Loucy (cell line): ENCODE measurements around the gene FHL3.

Experiments
- H2AFZ ChIP-seq: fragments of 200-600 bp; sonication (generic); 2 replicates; pipeline ENCODE4 v1.6.0; 2016; ENCODE audit warnings: antibody characterized with exemption, mild to moderate bottlenecking, low read length, moderate library complexity
- H3F3A ChIP-seq: fragments of 200-600 bp; 2 replicates; pipeline ENCODE4 v1.6.0; 2016; ENCODE audit warnings: antibody characterized with exemption, low read depth, mild to moderate bottlenecking
- H3K27me3 ChIP-seq: fragments of 200-600 bp; sonication (generic); 2 replicates; pipeline ENCODE4 v1.6.1; 2014; ENCODE audit warnings: low read length, mild to moderate bottlenecking; ENCODE audit not compliant: insufficient read depth, poor library complexity, severe bottlenecking
- H3K36me3 ChIP-seq: fragments of 200-600 bp; sonication (generic); 2 replicates; pipeline ENCODE4 v1.6.1; 2016; ENCODE audit warnings: low read length; ENCODE audit not compliant: insufficient read depth
- H3K4me1 ChIP-seq: fragments of 200-600 bp; sonication (generic); 2 replicates; pipeline ENCODE4 v1.5.1; 2014; ENCODE audit warnings: low read length, mild to moderate bottlenecking; ENCODE audit not compliant: insufficient read depth, poor library complexity, severe bottlenecking
- H3K4me2 ChIP-seq: fragments of 200-600 bp; sonication (generic); 2 replicates; pipeline ENCODE4 v1.6.0; 2014; ENCODE audit warnings: antibody characterized with exemption, low read length, low read depth, mild to moderate bottlenecking; ENCODE audit not compliant: poor library complexity, severe bottlenecking
- H3K4me3 ChIP-seq: fragments of 200-600 bp; sonication (generic); 2 replicates; pipeline ENCODE4 v1.5.1; 2014; ENCODE audit warnings: low read length, mild to moderate bottlenecking, mixed read lengths; ENCODE audit not compliant: poor library complexity, severe bottlenecking
- H3K79me2 ChIP-seq: fragments of 200-600 bp; sonication (generic); 2 replicates; pipeline ENCODE4 v1.6.1; 2014; ENCODE audit warnings: low read length; ENCODE audit not compliant: insufficient read depth
- H3K9ac ChIP-seq: fragments of 200-600 bp; sonication (generic); 2 replicates; pipeline ENCODE4 v1.6.0; 2014; ENCODE audit warnings: mild to moderate bottlenecking, low read depth, low read length, moderate library complexity; ENCODE audit not compliant: poor library complexity, severe bottlenecking
- H3K9me2 ChIP-seq: fragments of 200-600 bp; sonication (generic); replicated peaks from 2 replicates; pipeline ENCODE4 v1.6.1; 2016; ENCODE audit warnings: low read depth, low read length, mixed read lengths
- H3K9me3 ChIP-seq: fragments of 200-600 bp; sonication (generic); 2 replicates; pipeline ENCODE4 v1.6.1; 2014; ENCODE audit warnings: mild to moderate bottlenecking, antibody characterized with exemption, low read length, low read depth; ENCODE audit not compliant: insufficient read depth
- H4K20me1 ChIP-seq: fragments of 200-600 bp; sonication (generic); 2 replicates; pipeline ENCODE4 v1.6.0; 2014; ENCODE audit warnings: antibody characterized with exemption, low read length, mild to moderate bottlenecking; ENCODE audit not compliant: insufficient read depth, poor library complexity, severe bottlenecking
- EZH2phosphoT487 ChIP-seq: fragments of 200-600 bp; IDR thresholded peaks from 2 replicates; pipeline ENCODE4 v1.6.1; 2018; ENCODE audit warnings: antibody characterized with exemption, mild to moderate bottlenecking, moderate library complexity, borderline replicate concordance
- TF ChIP-seq, protein P1 (sequence below): fragments of 200-600 bp; sonication (generic); conservative IDR thresholded peaks from 2 replicates; pipeline ENCODE4 v1.5.1; 2014; ENCODE audit warnings: mild to moderate bottlenecking, antibody characterized with exemption, low read length

Gene FHL3

GRCh38 chr1:38044221-38045215, 39.2 kb upstream of the FHL3 start:
- no peaks in the 10 kb centered on the region for H3K4me1 ChIP-seq
- no peaks in the 10 kb centered on the region for H3K79me2 ChIP-seq
- no peak overlapping the region for H3K9ac ChIP-seq
- no peaks in the 10 kb centered on the region for H3K36me3 ChIP-seq
- H3F3A ChIP-seq: no peaks in the 10 kb centered on the region
- no peaks in the 10 kb centered on the region for H3K27me3 ChIP-seq
- H3K9me2 ChIP-seq: no peaks in the 10 kb centered on the region
- no peak overlapping the region for H3K4me2 ChIP-seq
- no peaks in the 10 kb centered on the region for H3K9me3 ChIP-seq
- no peak for TF ChIP-seq EZH2phosphoT487
- TF ChIP-seq, protein P1, sequence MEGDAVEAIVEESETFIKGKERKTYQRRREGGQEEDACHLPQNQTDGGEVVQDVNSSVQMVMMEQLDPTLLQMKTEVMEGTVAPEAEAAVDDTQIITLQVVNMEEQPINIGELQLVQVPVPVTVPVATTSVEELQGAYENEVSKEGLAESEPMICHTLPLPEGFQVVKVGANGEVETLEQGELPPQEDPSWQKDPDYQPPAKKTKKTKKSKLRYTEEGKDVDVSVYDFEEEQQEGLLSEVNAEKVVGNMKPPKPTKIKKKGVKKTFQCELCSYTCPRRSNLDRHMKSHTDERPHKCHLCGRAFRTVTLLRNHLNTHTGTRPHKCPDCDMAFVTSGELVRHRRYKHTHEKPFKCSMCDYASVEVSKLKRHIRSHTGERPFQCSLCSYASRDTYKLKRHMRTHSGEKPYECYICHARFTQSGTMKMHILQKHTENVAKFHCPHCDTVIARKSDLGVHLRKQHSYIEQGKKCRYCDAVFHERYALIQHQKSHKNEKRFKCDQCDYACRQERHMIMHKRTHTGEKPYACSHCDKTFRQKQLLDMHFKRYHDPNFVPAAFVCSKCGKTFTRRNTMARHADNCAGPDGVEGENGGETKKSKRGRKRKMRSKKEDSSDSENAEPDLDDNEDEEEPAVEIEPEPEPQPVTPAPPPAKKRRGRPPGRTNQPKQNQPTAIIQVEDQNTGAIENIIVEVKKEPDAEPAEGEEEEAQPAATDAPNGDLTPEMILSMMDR: no peak
- no peaks in the 10 kb centered on the region for H4K20me1 ChIP-seq
- H2AFZ ChIP-seq: no peak overlapping the region
- H3K4me3 ChIP-seq: no peak overlapping the region

- Histone ChIP-seq H3K36me3 (no peaks in the 10 kb centered on the region), H3F3A (no peaks in the 10 kb centered on the region), H3K79me2 (no peaks in the 10 kb centered on the region), H3K9me2 (no peaks in the 10 kb centered on the region), H3K9ac (no peak overlapping the region), H4K20me1 (no peaks in the 10 kb centered on the region), H3K9me3 (no peaks in the 10 kb centered on the region), H3K4me3 (no peak overlapping the region), H3K4me2 (no peak overlapping the region), H3K4me1 (no peaks in the 10 kb centered on the region), H2AFZ (no peak overlapping the region), H3K27me3 (no peaks in the 10 kb centered on the region)
- TF ChIP-seq, protein P1: no peak
- TF ChIP-seq EZH2phosphoT487: no peak
Measured at GRCh38 chr1:38043036-38043747, 37.9 kb upstream of the FHL3 start.

DNA sequence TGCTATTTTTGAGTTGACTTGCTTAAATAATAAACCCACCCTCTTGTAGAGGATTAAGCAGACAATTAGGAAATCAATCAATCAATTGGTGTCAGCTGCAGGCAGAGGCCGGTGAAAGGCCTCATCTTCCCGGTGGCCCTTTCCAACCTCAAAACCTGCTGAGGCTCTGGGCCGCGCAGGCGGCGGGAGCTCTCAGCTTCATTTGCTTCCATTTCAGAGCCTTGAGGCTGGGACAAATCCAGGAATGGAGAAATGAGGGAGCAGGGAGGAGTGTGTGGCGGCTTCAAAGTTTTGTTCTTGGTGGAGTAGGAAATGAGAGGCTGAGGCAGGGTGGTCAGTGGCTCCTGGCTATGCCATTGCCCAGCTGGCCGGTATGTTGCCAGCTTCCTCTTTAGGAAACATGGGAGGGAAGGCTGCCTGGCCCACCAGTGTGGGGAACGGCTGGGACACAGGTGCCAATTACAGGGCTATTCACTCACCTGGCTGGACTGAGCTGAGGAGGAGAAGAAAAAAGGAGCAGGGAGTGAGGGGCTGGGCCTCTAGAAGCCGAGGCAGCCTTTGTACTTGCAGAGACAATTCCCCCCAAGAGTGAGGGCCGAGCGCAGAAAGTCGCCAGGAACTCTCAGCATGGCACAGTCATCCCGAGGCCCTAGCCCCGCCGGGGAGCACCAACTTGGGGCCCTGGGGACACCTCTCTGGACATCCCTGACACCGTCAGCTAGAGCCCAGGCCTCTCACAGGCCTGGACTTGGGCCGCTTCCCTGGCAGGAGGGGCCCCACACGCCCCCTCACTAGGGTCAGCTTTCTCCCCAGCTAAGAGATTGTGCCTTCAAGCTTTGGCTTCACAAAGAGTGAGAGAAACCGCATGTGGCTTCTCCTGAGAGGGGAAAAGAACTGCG, 36.9 kb upstream of the FHL3 start:
- Histone ChIP-seq H3F3A (no peaks in the 10 kb centered on the region), H3K9ac (no peak overlapping the region), H3K9me3 (no peaks in the 10 kb centered on the region), H3K4me2 (no peak overlapping the region), H3K79me2 (no peaks in the 10 kb centered on the region), H3K4me3 (no peak overlapping the region), H4K20me1 (no peaks in the 10 kb centered on the region), H3K9me2 (no peaks in the 10 kb centered on the region), H3K4me1 (no peaks in the 10 kb centered on the region), H2AFZ (no peak overlapping the region), H3K27me3 (no peaks in the 10 kb centered on the region), H3K36me3 (no peaks in the 10 kb centered on the region)
- TF ChIP-seq, protein P1: no peak
- no peak for TF ChIP-seq EZH2phosphoT487
